Suprapubic skin (tissue), 4 donors: ENCODE measurements around the gene RHCE. TPM values are rescaled to one million over a fixed set of nuclear protein-coding genes. Genes with fewer than 3 reads are reported as not detected.
"Not testable (repeated sequence)": the region's sequence is repeated elsewhere in the genome, so short reads cannot be mapped to it uniquely, and the experiment has no call there.

Experiments
- DNase-seq, 2 donors: peaks; one replicate each; pipeline ENCODE4 v3.0.0-alpha.2; 2019; ENCODE audit warnings: low spot score in 2 of 2
- H3K27ac ChIP-seq: fragments of 200-600 bp; sonication (generic); one replicate; pipeline ENCODE4 v1.5.1; 2019
- H3K27me3 ChIP-seq: fragments of 200-600 bp; sonication (generic); one replicate; pipeline ENCODE4 v1.5.1; 2019
- H3K36me3 ChIP-seq: fragments of 200-600 bp; sonication (generic); one replicate; pipeline ENCODE4 v1.5.1; 2019
- H3K4me1 ChIP-seq: fragments of 200-600 bp; sonication (generic); one replicate; pipeline ENCODE4 v1.5.1; 2019
- H3K4me3 ChIP-seq: fragments of 200-600 bp; sonication (generic); one replicate; pipeline ENCODE4 v1.5.1; 2019; ENCODE audit warnings: mild to moderate bottlenecking
- H3K9me3 ChIP-seq: fragments of 200-600 bp; sonication (generic); one replicate; pipeline ENCODE4 v1.5.1; 2019
- EP300 ChIP-seq: sonication (generic); formaldehyde crosslinking; IDR thresholded peaks from one replicate; pipeline ENCODE4 v1.6.1; 2017; ENCODE audit warnings: antibody characterized with exemption
- POLR2A ChIP-seq, 2 donors: fragments of 450-650 bp; IDR thresholded peaks; one replicate each; pipeline ENCODE4 v1.6.1; 2017; ENCODE audit warnings: antibody characterized with exemption in 2 of 2, mild to moderate bottlenecking in 2 of 2, moderate library complexity in 2 of 2
- POLR2AphosphoS5 ChIP-seq, 3 donors: sonication (generic); formaldehyde crosslinking; IDR thresholded peaks; one replicate each; pipeline ENCODE4 v1.6.1; 2017; ENCODE audit warnings: antibody characterized with exemption in 3 of 3
- whole genome bisulfite sequencing: methylation state at CpG from one replicate; pipeline ENCODE4 v1.1.5; 2018; 5-methylcytosine and 5-hydroxymethylcytosine counted together
- total RNA-seq, 4 donors: library from RNA; depleted of rRNA; stranded (reverse); fragments of >200 nt; gene quantifications; one replicate each; pipeline ENCODE4 v1.1.0, GENCODE V29; 2016
- TF ChIP-seq, protein P1 (sequence below), 2 donors: fragments of 200-600 bp in 1 of 2; fragments of 450-650 bp in 1 of 2; sonication (generic) in 1 of 2; IDR thresholded peaks; one replicate each; pipeline ENCODE4 v1.5.1; 2016 to 2019; ENCODE audit warnings: antibody characterized with exemption in 2 of 2, mild to moderate bottlenecking in 1 of 2, moderate library complexity in 1 of 2

RHCE gene
- total RNA-seq, 4 donors from 2014 or later: 0.34 to 1.1 (median 0.56) TPM; not detected in 1

DNA sequence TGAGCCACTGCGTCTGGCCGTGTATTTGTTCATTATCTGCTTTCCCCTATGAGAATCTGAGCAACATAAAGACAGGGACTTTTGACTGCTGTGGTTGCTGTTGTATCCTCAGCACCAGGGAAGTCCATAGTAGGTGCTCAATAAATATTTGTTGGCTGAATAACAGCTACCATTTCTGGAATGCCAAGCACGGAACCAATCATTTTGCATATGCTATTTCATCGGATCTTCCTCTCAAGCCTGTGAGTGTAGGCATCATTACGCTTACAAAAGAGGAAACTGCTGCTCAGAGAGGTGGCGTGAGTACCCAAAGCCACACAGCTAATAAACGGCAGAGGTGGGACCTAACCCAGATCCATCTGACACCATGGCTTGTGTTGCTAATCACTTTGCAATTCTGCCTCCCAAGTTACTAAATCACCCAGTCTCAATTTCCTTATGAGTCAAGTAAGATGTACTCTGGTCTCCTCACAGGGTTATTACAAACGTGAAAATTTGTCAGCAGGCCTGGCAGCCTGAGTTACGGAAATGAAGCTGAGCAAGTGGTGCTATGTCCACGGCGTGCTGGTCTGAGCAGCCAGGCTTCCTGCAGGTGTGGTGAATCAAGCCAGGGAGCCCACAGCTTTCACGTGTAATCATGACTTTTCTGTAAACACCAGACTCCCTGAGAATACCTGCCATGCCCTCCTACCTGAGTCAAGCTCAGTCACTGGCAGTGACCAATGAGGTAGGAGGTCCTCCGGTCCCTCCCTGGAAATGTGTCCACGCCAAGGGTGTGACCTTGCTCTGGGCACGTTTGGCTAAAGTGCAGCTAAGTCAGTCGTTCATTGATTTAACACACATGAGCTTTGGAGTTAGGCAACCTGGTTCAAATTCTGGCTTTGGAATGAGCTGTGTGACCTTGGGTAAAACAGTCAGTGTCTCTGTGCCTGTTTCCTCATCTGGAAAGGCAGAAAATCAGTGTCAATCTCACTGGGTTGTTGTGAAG lies 4.8 kb upstream of the RHCE start:
- WGBS: 79% methylated on average over 15 of the region's 16 CpGs
- H3K4me1 ChIP-seq: peaks cover 6% of the 10 kb centered on the region
- H3K4me3 ChIP-seq: no peak overlapping the region
- no peak overlapping the region for H3K27ac ChIP-seq
- no peak for TF ChIP-seq POLR2AphosphoS5 (IDR thresholded peaks at IDR 0.05)
- TF ChIP-seq EP300: no peak
- TF ChIP-seq, protein P1, sequence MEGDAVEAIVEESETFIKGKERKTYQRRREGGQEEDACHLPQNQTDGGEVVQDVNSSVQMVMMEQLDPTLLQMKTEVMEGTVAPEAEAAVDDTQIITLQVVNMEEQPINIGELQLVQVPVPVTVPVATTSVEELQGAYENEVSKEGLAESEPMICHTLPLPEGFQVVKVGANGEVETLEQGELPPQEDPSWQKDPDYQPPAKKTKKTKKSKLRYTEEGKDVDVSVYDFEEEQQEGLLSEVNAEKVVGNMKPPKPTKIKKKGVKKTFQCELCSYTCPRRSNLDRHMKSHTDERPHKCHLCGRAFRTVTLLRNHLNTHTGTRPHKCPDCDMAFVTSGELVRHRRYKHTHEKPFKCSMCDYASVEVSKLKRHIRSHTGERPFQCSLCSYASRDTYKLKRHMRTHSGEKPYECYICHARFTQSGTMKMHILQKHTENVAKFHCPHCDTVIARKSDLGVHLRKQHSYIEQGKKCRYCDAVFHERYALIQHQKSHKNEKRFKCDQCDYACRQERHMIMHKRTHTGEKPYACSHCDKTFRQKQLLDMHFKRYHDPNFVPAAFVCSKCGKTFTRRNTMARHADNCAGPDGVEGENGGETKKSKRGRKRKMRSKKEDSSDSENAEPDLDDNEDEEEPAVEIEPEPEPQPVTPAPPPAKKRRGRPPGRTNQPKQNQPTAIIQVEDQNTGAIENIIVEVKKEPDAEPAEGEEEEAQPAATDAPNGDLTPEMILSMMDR (IDR thresholded peaks at IDR 0.05): no peak
- TF ChIP-seq POLR2A (IDR thresholded peaks at IDR 0.05): no peak
- H3K9me3 ChIP-seq: no peaks in the 10 kb centered on the region
- no peak for DNase-seq
- no peaks in the 10 kb centered on the region for H3K36me3 ChIP-seq
- no peaks in the 10 kb centered on the region for H3K27me3 ChIP-seq

DNA sequence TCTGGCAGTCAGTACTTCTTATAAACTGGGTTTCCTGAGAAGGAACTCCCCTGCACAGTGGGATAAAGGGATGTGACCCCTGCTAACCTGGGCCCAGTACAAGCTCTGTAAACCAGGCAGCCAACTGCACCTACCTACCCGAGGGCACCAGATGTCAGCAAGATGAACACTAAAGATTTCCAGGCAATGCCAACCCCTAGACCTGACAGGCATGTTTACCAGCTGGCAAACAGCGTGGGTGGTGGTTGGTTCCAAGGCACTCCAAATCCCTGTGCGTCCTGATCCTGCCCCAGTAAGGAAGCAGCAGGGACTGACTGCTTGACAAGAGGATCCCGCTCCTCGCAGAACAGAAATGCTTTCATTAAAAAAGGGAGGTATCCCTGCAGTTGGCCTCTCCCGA lies 2.6 kb upstream of the RHCE start:
- H3K27ac ChIP-seq, H3K4me3 ChIP-seq, H3K36me3 ChIP-seq, H3K9me3 ChIP-seq, H3K27me3 ChIP-seq, H3K4me1 ChIP-seq, DNase-seq: not testable (repeated sequence)
- WGBS: 47% methylated on average over 4 of the region's 6 CpGs

DNA sequence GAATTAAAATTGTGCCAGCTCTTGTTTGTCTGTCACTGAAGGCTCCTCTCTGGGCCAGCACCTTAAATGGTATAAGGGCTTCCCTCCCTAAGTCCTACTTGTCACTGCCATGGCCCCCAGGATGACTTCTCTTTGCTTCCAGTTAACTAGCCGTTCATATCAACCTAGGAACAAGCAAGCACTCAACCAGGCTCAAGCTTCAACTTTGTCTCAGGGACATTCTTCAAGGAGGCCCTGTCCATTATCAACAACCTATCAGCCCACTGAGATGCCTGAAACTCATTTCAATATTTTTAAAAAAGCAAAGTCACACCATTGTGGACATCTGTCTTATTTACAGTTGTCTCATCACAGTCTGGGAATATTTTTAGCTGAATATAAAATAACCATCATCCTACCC lies 1.3 kb downstream of the RHCE start:
- DNase-seq, H3K27me3 ChIP-seq, H3K4me3 ChIP-seq, H3K9me3 ChIP-seq, H3K27ac ChIP-seq, H3K36me3 ChIP-seq, H3K4me1 ChIP-seq: not testable (repeated sequence)
- 100% methylated on average over 1 of the region's 1 CpG for WGBS

DNA sequence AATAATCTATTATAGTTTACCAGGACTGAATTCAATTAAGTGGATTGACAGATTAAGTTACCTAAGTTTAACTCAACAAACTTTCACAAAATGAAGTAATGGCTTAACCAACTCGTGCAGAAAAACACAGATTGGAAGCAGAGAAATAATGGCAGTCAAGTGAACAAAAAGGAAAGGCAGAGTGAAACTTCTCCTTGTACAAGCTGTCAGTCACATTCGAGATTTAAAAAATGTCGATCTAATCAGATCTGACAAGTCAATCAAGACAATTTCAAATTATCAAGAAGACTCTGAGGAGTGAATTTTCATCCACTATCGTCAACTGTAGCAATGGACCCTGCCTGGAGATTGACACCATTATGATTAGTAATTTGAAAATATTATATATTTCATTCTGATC lies 3.3 kb downstream of the RHCE start:
- H3K9me3 ChIP-seq, H3K36me3 ChIP-seq, H3K27ac ChIP-seq, H3K4me3 ChIP-seq, H3K4me1 ChIP-seq, DNase-seq, H3K27me3 ChIP-seq: not testable (repeated sequence)
- 87% methylated on average over 4 of the region's 4 CpGs for WGBS

DNA sequence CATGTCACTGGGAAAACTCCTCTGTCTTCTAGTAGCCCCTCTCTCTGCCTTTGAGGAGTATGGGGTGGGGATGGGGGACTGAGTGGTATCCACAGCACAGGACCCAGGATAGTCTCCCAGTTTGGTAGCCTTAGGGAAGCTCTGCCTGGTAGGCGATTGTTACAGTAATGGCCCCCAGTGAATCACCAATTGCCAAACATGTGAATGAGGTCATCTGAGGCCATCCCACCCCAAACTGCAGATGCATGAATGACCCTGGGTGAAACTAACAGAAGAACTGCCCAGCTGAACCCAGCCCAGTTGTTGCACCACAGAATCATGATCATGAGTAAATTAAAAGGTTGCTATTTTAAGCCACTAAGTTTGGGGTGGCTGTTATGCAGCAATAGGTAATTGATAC lies 6.0 kb downstream of the RHCE start:
- H3K9me3 ChIP-seq, H3K4me3 ChIP-seq, H3K36me3 ChIP-seq, H3K27me3 ChIP-seq, DNase-seq, H3K4me1 ChIP-seq, H3K27ac ChIP-seq: not testable (repeated sequence)
- whole genome bisulfite sequencing: 86% methylated on average over 1 of the region's 1 CpG

DNA sequence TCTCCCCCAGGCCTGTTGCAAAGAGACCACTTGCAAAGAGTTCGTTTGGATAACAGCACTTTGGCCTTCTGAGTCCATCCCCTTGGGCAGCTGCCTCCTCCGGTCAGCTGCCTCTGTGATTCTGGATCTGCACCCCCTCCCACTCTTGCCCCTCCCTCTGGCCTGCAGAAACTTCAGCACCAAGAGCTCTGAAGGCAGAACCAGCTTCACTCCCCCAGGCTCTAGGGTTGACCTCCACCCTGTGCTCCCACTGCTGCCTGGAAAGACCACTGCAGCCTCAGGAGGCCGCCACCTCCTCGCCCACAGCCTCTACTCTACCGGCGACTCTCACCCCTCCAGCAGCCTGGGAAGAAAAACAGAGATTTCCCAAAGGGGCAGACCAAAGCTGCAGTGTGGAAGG lies 6.5 kb downstream of the RHCE start:
- not testable (repeated sequence) for H3K9me3 ChIP-seq, H3K4me1 ChIP-seq, DNase-seq, H3K27me3 ChIP-seq, H3K4me3 ChIP-seq, H3K27ac ChIP-seq, H3K36me3 ChIP-seq
- no CpG with 5 or more reads among the region's 6 CpGs for WGBS

DNA sequence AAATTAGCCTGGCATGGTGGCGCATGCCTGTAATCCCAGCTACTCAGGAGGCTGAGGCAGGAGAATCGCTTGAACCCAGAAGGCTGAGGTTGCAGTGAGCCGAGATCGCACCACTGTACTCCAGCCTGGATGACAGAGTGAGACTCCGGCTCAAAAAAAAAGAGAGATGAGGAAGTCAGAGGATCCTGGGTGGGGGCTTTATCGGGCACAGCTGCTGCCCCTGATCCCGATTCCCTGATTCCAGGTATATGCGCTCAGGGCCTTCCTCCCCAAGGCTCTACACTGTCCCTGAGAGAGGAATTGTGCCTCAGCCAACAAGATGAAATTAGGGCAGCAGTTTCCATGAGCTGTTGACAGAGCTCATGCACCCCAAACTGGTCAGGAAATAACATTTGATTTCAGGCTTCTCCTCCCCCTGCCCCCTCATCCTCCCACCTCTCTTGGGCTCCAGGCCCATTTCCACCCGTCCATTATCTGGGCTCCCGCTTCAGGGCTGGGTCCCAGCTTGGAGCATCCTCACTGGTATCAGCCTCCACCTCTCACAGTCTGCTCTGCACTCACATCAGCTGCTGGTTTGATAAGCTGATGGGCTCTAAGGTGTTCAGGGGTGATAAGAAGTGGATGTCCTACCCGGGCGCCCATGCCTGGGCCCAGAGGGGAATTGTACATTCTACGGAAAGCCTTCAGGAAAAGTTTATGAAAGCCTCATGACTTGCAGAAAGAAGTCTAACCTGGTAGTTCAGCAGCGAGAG lies 7.6 kb downstream of the RHCE start:
- not testable (repeated sequence) for H3K4me1 ChIP-seq, H3K36me3 ChIP-seq, H3K27me3 ChIP-seq, DNase-seq, H3K4me3 ChIP-seq, H3K27ac ChIP-seq, H3K9me3 ChIP-seq
- 94% methylated on average over 14 of the region's 14 CpGs for WGBS

DNA sequence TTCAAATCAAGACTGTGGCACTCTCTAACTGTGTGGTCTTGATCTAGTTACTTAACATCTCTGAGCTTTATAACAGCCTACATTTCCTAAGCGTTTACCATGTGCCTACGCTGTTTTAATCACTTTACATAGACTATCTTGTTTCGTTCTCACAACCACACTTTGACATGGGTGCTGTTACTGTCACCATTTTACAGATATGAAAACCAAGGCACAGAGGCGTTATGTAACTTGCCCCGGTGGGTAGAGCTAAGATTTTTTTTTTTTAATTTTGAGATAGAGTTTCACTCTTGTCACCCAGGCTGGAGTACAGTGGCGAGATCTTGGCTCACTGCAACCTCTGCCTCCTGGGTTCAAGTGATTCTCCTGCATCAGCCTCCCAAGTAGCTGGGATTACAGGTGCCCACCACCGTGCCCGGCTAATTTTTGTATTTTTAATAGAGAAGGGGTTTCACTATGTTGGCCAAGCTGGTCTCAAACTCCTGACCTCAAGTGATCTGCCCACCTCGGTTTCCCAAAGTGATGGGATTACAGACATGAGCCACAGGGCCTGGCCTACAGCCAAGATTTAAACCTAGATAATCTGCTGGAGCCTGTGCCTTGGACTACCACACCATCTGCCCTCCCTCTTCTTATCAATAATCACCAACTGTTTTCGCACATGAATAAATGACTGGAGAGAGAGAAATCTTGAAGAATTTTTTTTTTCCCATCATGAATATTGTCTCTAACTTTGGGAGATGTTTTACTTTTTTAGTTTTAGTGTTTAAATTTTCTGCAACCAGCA lies 10.8 kb downstream of the RHCE start:
- not testable (repeated sequence) for H3K27me3 ChIP-seq, H3K36me3 ChIP-seq, H3K4me1 ChIP-seq, H3K4me3 ChIP-seq, DNase-seq, H3K9me3 ChIP-seq, H3K27ac ChIP-seq
- 87% methylated on average over 10 of the region's 10 CpGs for WGBS

DNA sequence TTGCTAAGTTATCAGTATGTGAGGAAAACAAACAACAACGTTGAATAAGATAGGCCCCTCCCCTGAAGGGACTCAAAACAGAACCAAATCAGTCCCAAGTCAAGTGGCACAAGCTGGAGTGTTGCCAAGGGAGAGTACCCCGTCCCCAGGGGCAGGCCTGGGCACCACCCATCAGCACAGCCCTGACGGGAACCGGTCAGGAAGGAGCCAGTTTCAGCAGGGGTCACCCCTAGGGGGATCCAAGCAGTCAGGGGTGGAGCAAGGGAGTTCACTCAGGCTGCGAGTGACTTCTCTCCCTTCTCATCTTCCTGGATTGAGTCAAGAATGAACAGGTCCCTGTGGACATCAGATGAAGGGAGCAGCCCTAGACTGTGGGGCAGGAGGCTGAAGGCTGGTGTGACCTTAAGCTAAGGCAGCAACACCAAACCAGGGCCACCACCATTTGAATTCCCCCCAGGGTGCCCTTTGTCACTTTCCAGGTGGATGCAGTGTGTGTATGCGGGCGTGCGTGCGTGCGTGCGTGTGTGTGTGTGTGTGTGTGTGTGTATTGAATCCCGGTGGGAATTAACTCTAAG lies 14.8 kb downstream of the RHCE start:
- not testable (repeated sequence) for H3K4me3 ChIP-seq
- WGBS: no CpG with 5 or more reads among the region's 12 CpGs

More for the DNA sequence above, 14.8 kb downstream of the RHCE start:
- H3K36me3 ChIP-seq, H3K9me3 ChIP-seq, H3K4me1 ChIP-seq, DNase-seq, H3K27ac ChIP-seq, H3K27me3 ChIP-seq: not testable (repeated sequence)
